GF-D8 (cell line): ENCODE data around the gene MYO1C.
"Not testable (repeated sequence)": the region's sequence is repeated elsewhere in the genome, so short reads cannot be mapped to it uniquely, and the experiment has no call there.

Experiments used
- DNase-seq: peaks from one replicate; lab custom pipeline; 2025; lab: John Stamatoyannopoulos, UW

The MYO1C gene

GRCh38 chr17:1462164-1463112 lies 30.0 kb downstream of the MYO1C start:
- DNase-seq = no peak

GRCh38 chr17:1461198-1461944 lies 31.1 kb downstream of the MYO1C start:
- DNase-seq = no peak

GRCh38 chr17:1460233-1460632 lies 32.3 kb downstream of the MYO1C start:
- DNase-seq = no peak

DNA sequence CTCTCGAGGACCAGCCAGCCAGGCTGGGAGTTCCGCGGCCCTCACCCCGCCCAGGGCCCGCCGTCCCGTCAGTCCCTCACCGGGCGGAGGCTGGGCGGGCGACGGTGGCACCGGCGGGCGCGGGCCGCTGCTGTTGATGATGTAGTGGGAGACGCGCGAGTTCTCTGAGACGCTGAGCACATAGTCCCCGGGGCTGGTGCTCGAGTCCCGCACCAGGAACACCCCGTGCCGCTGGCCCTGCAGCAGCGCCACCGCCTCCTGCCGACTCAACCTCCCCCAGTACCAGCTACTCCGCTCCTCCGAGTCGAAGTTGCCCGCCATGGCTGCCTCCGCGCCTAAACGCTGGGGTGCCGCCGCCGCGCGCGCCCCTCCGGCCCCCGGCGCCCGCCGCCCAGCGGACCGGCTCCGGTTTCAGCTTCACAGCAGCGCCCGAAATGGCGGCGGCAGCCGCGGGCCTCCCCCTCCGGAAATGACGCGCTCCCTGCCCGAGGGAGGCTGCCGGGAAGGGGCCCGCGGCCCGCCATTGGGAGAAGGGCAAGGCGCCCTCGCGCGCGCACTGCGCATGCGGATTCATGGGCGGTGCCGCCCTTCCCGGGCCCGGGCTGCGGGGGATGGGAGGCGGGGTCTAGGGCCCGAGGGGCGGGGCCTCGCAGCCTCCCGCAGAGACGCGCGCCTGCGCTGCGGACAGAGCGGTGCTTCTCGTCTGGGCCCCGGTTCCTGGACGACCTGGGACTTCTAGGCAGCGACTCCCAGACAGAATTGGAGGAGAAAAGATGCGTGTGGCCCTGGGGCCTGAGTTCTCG lies 36.5 kb downstream of the MYO1C start, which contains the start of gene CRK:
TSS of gene CRK (minus strand) at position 436 of the 803 bp plus-strand sequence. CDS start at position 321, 115 bp downstream.
- peak; percentile 66 for DNase-seq

GRCh38 chr17:1455291-1455796 lies 37.1 kb downstream of the MYO1C start:
- no peak for DNase-seq

DNA sequence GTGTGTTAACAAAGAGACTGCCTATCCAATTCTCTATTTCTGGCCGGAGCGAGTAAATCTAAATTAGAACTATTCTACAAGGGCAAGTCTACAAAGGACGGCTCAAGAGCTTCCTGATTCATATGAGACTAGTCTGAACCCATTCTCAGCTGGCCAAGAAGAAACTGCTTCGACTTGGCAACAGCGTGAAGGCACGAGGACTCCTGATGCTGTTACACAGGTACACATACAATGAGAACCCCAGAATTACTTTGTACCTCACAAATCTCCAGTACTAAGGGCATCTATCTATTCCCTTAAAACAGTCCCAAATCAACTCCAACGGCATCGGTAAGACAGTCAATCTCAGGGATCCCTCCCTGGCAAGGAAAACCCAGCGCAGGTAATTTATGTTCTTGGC lies 37.9 kb downstream of the MYO1C start:
- no peak for DNase-seq

- not testable (repeated sequence) for DNase-seq
Measured at GRCh38 chr17:1453694-1454093, 38.8 kb downstream of the MYO1C start.

DNA sequence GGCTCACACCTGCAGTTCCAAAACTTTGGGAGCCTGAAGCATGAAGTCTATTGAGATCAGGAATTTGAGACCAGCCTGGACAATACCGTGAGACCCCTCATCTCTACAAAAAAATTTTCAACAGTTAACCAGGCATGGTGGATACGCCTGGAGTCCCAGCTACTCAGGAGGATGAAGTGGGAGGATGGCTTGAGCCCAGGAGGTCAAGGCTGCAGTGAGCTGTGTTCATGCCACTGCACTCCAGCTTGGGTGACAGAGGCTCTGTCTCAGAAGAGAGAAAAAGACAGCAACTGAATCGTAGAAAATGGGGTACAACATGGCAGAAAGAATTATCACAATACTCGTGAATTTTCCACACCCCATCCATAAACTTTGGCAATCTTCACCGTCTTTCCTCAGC lies 39.6 kb downstream of the MYO1C start:
- no peak for DNase-seq

DNA sequence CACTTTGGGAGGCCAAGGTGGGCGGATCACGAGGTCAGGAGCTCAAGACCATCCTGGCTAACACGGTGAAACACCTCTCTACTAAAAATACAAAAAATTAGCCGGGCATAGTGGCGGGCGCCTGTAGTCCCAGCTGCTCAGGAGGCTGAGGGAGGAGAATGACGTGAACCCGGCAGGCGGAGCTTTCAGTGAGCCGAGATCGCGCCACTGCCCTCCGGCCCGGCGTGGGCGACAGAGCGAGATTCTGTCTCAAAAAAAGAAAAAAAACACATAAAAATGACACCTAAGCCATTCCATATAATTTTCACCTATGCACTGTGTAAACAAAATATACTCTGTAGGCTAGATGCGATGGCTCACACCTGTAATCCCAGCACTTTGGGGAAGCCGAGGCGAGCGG lies 42.2 kb downstream of the MYO1C start:
- not testable (repeated sequence) for DNase-seq

DNA sequence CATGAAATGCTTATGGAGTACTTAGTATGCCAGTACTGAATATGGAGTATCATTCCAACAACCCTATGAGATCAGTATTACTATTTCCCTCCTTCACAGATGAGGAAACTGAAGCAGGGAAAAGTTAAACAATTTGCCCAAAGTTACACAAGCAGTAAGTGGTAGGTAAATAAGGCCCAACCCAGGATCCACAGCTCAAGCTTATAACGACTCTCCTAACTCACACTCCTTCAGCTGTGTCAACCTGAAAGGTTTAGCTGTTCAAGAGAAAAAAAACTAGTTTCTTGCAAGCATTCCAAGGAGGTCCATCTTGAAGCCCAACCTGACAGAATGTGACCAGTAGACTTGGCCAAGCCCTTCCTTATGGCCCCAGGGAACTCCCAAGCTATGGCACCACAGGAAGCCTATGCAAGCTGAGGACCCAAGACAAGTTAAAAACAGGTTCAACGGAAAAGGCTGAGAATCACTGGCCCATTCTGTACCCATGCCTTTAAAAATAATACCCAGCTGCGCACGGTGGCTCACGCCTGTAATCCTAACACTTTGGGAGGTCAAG lies 43.0 kb downstream of the MYO1C start:
- DNase-seq = no peak

GRCh38 chr17:1447052-1447451 lies 45.4 kb downstream of the MYO1C start:
- no peak for DNase-seq

DNA sequence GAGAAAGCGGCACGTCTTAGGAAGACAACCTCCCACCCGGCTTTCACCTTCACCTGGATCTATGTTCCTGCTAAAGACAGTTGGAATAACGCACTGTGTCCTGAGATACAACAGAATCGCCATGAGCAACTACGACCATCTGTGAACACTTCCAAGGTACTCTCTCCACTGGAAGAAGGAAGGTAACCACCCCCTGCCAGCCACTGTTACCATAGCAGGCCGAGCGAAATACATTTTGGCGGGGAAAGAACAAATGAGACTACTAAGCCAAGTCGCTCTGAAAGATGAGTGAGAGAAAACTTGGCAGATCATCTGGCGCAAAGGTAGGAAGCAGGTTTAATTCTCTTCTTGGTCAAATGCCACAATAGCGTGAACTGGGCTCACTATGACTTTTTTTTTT lies 46.3 kb downstream of the MYO1C start:
- no peak for DNase-seq

GRCh38 chr17:1445695-1446094 lies 46.8 kb downstream of the MYO1C start:
- DNase-seq = not testable (repeated sequence)

DNA sequence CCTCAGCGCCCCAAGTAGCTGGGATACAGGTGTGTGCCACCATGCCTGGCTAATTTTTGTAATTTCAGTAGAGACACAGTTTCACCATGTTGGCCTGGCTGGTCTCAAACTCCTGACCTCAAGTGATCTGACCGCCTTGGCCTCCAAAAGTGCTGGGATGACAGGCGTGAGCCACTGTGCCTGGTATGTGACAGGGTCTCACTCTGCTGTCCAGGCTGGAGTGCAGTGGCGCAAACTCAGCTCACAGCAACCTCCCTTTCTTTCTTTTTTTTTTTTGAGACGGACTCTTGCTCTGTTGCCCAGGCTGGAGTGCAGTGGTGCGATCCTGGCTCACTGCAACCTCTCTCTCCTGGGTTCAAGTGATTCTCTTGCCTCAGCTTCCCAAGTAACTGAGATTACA lies 49.8 kb downstream of the MYO1C start:
- DNase-seq = not testable (repeated sequence)

DNA sequence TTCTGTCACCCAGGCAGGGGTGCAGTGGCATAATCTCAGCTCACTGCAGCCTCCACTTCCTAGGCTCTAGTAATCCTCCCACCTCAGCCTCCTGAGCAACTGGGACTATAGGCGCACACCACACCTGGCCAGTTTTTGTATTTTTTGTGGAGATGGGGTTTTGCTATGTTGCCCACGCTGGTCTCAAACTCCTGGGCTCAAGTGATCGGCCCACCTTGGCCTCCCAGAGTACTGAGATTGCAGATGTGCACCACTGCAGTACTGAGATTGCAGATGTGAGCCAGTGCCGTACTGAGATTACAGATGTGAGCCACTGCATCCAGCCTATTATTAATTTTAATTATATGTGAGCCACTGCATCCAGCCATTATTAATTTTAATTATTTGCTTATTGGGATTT lies 50.3 kb downstream of the MYO1C start:
- DNase-seq = no peak

DNA sequence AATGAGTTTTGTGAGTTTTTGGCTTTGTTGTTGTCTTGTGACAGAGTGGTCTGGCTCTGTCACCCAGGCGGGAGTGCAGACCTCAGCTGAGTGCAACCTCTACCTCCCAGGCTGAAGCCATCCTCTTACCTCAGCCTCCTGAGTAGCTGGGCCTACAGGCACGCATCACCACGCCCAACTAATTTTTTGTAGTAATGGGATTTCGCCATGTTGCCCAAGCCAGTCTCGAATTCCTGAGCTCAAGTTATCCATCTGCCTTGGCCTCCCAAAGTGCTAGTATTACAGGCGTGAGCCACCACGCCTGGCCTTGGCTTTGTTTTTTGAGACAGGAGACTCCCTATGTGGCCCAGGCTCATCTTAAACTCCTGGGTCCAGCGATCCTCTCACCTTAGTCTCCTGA lies 51.6 kb downstream of the MYO1C start:
- no peak for DNase-seq

DNA sequence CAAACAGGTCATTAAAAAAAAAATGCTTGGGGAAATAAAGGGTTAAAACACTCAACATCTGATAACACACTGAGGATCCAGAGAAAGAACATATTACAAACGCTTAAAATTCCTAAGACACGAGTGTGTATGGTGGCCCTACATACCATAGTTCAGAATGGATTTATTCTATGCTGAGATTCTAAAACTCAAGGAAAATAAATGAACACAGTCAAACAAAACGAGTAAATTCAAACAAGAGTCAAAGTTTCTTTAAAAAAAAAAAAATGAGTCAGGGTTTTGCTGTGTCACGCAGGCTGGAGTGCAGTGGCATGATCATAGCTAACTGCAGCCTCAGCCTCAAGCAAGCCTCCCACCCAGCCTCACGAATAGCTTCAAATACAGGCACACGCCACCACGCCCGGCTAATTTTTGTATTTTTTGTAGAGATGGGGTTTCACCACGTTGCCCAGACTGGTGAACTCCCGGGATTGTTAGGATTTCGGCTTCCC lies 53.8 kb downstream of the MYO1C start:
- DNase-seq = no peak

DNA sequence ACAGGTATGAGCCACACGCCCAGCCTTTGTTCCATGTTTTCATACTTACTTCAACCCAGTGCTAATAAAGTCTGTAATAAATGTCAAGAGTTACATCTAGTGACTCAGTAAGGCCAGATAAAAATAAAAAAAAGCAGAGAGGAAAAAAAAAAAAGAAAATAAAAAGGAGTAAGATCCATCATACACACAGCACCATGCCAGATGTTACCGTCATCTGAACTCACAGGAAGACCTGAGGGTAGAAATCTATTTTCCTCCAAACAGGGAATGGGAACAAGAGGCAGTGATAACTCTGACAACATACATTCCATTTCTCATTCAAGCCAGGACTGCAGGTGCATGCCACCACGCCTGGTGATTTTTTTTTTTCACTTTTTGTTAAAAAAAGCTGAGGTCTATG lies 57.2 kb downstream of the MYO1C start:
- no peak for DNase-seq

- no peak for DNase-seq
Measured at GRCh38 chr17:1434150-1434549, 58.3 kb downstream of the MYO1C start.

- no peak for DNase-seq
Measured at GRCh38 chr17:1431631-1432104, 60.8 kb downstream of the MYO1C start.

DNA sequence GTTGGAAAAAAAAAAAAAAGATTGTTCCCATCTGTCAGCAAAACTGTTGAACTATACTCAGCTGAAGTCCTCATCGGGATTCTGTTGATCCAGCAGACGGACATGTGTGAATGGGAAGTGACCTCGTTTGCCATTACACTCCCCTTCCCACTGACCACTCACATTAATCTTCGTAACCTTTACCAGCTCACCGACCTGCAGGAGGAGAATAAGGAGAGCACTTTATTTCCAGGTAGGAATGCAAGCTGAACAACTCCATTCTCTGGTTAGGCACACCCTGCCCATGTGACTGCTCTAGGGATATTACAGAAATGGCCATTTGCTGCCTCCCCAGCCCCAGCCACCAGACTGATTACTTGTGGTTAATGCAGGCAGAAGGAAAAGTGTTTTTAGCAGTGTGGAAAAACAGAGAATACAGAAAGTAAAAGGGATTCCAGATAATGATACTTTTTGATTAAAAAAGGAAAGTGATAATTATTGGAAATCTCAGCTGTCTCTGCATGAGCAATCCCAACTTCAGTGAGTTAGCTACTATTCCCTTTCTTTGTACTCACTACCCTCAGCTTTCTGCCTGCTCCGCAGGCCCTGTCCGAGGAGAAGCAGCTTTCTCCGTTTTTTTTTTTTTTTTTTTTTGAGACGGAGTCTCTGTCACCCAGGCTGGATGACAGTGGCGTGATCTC lies 68.9 kb downstream of the MYO1C start:
- DNase-seq = no peak
